H9 (cell line): ENCODE measurements around the gene ANKS1B. TPM values are rescaled to one million over a fixed set of nuclear protein-coding genes. Genes with fewer than 3 reads are reported as not detected.

Experiments
- DNase-seq: peaks from one replicate; pipeline ENCODE4 v3.0.0-alpha.2; 2017
- H2AFZ ChIP-seq: one replicate; pipeline ENCODE4 v1.6.1; 2013; ENCODE audit warnings: mild to moderate bottlenecking, low read length, control low read depth, moderate library complexity
- H2AK5ac ChIP-seq: 2 replicates; pipeline ENCODE4 v1.6.1; 2013; ENCODE audit warnings: low read length, control low read depth, mixed read lengths; ENCODE audit not compliant: insufficient read length
- H2BK120ac ChIP-seq: one replicate; pipeline ENCODE4 v1.6.1; 2013; ENCODE audit warnings: low read depth, mild to moderate bottlenecking, low read length, control low read depth, inconsistent platforms; ENCODE audit not compliant: poor library complexity, severe bottlenecking
- H2BK12ac ChIP-seq: 2 replicates; pipeline ENCODE4 v1.6.1; 2013; ENCODE audit warnings: low read length, control low read depth, mixed read lengths, low read depth; ENCODE audit not compliant: insufficient read length
- H2BK15ac ChIP-seq: 2 replicates; pipeline ENCODE4 v1.6.1; 2013; ENCODE audit warnings: low read depth, low read length, control low read depth
- H2BK20ac ChIP-seq: one replicate; pipeline ENCODE4 v1.6.1; 2013; ENCODE audit warnings: low read depth, mild to moderate bottlenecking, low read length, control low read depth, inconsistent platforms; ENCODE audit not compliant: poor library complexity, severe bottlenecking
- H2BK5ac ChIP-seq: 2 replicates; pipeline ENCODE4 v1.6.1; 2013; ENCODE audit warnings: low read length, control low read depth, mixed read lengths; ENCODE audit not compliant: insufficient read length
- H3K14ac ChIP-seq: 2 replicates; pipeline ENCODE4 v1.6.1; 2013; ENCODE audit warnings: low read length, control low read depth; ENCODE audit not compliant: insufficient read depth
- H3K18ac ChIP-seq: 2 replicates; pipeline ENCODE4 v1.6.1; 2013; ENCODE audit warnings: low read depth, mild to moderate bottlenecking, mixed read lengths, low read length, control low read depth; ENCODE audit not compliant: insufficient read length
- H3K23ac ChIP-seq: 2 replicates; pipeline ENCODE4 v1.6.1; 2013; ENCODE audit warnings: low read length, control low read depth, mixed read lengths, low read depth; ENCODE audit not compliant: insufficient read length
- H3K23me2 ChIP-seq: 2 replicates; pipeline ENCODE4 v1.6.1; 2013; ENCODE audit warnings: low read depth, mild to moderate bottlenecking, mixed read lengths, low read length, control low read depth; ENCODE audit not compliant: insufficient read length, poor library complexity, severe bottlenecking
- H3K27ac ChIP-seq: 2 replicates; pipeline ENCODE4 v1.5.1; 2013; ENCODE audit warnings: low read length, control low read depth, mixed read lengths, low read depth; ENCODE audit not compliant: insufficient read length
- H3K27me3 ChIP-seq: 2 replicates; pipeline ENCODE4 v1.6.1; 2013; ENCODE audit warnings: low read length, control low read depth, inconsistent platforms; ENCODE audit not compliant: insufficient read depth
- H3K4ac ChIP-seq: 2 replicates; pipeline ENCODE4 v1.6.1; 2013; ENCODE audit warnings: low read depth, mild to moderate bottlenecking, control low read depth, inconsistent platforms, low read length, moderate library complexity
- H3K4me1 ChIP-seq: 2 replicates; pipeline ENCODE4 v1.6.1; 2013; ENCODE audit warnings: low read length, control low read depth, inconsistent platforms; ENCODE audit not compliant: insufficient read depth
- H3K4me2 ChIP-seq: 2 replicates; pipeline ENCODE4 v1.6.1; 2013; ENCODE audit warnings: low read length, control low read depth, mixed read lengths; ENCODE audit not compliant: insufficient read length, insufficient read depth
- H3K56ac ChIP-seq: 2 replicates; pipeline ENCODE4 v1.6.1; 2013; ENCODE audit warnings: low read depth, mild to moderate bottlenecking, mixed read lengths, low read length, control low read depth; ENCODE audit not compliant: insufficient read length
- H3K79me1 ChIP-seq: 2 replicates; pipeline ENCODE4 v1.6.1; 2013; ENCODE audit warnings: low read depth, mild to moderate bottlenecking, moderate library complexity, low read length, control low read depth, inconsistent platforms; ENCODE audit not compliant: insufficient read depth, poor library complexity, severe bottlenecking
- H3K79me2 ChIP-seq: 2 replicates; pipeline ENCODE4 v1.6.1; 2013; ENCODE audit warnings: low read length, control low read depth, inconsistent platforms; ENCODE audit not compliant: insufficient read depth
- H3K9ac ChIP-seq: 2 replicates; pipeline ENCODE4 v1.6.1; 2013; ENCODE audit warnings: low read length, control low read depth, mixed read lengths; ENCODE audit not compliant: insufficient read length; ENCODE audit errors: extremely low read depth
- H3K9me3 ChIP-seq: one replicate; pipeline ENCODE4 v1.6.1; 2013; ENCODE audit warnings: low read depth, low read length, inconsistent platforms; ENCODE audit not compliant: control insufficient read depth
- H3T11ph ChIP-seq: one replicate; pipeline ENCODE4 v1.6.1; 2013; ENCODE audit warnings: mild to moderate bottlenecking, low read length, control low read depth, inconsistent platforms
- H4K20me1 ChIP-seq: one replicate; pipeline ENCODE4 v1.6.1; 2013; ENCODE audit not compliant: control insufficient read depth, insufficient read length, insufficient read depth
- H4K5ac ChIP-seq: 2 replicates; pipeline ENCODE4 v1.6.1; 2013; ENCODE audit warnings: low read depth, mild to moderate bottlenecking, mixed read lengths, low read length, control low read depth; ENCODE audit not compliant: insufficient read length
- H4K8ac ChIP-seq: replicated peaks from 2 replicates; pipeline ENCODE4 v1.6.1; 2013; ENCODE audit warnings: low read length, control low read depth, mixed read lengths, low read depth; ENCODE audit not compliant: insufficient read length
- H4K91ac ChIP-seq: 2 replicates; pipeline ENCODE4 v1.6.1; 2013; ENCODE audit warnings: low read depth, mild to moderate bottlenecking, moderate library complexity, mixed read lengths, low read length, control low read depth; ENCODE audit not compliant: insufficient read length
- H3K27ac Mint-ChIP-seq, 3 experiments: 2 replicates in 2 of 3; 3 replicates in 1 of 3; pipeline ENCODE4 v1.8.0; 2020 to 2021; ENCODE audit warnings: mixed read lengths in 3 of 3, mild to moderate bottlenecking in 1 of 3, moderate library complexity in 1 of 3
- H3K27me3 Mint-ChIP-seq: 2 replicates; pipeline ENCODE4 v1.8.0; 2021; ENCODE audit warnings: low read depth, mild to moderate bottlenecking, moderate library complexity, mixed read lengths
- H3K36me3 Mint-ChIP-seq, 3 experiments: 2 replicates in 2 of 3; 3 replicates in 1 of 3; pipeline ENCODE4 v1.8.0; 2020 to 2021; ENCODE audit warnings: low read depth in 3 of 3, mixed read lengths in 3 of 3; ENCODE audit not compliant: insufficient read depth in 1 of 3
- H3K4me1 Mint-ChIP-seq, 2 experiments: 2 replicates each; pipeline ENCODE4 v1.8.0; 2020; ENCODE audit warnings: mixed read lengths in 2 of 2
- H3K4me3 Mint-ChIP-seq, 2 experiments: 2 replicates in 1 of 2; 3 replicates in 1 of 2; pipeline ENCODE4 v1.8.0; 2020 to 2021; ENCODE audit warnings: mild to moderate bottlenecking in 2 of 2, mixed read lengths in 2 of 2, moderate library complexity in 1 of 2
- H3K9me3 Mint-ChIP-seq, 2 experiments: 2 replicates in 1 of 2; 3 replicates in 1 of 2; pipeline ENCODE4 v1.8.0; 2020; ENCODE audit warnings: mild to moderate bottlenecking in 2 of 2, mixed read lengths in 2 of 2, moderate library complexity in 1 of 2
- WGBS: extraction: QIAGEN DNeasy Blood & Tissue Kit; methylation state at CpG from one replicate; pipeline ENCODE4 v1.1.7; 2013; ENCODE audit warnings: missing lambda C conversion rate, low lambda C conversion rate, mixed read lengths; ENCODE audit not compliant: insufficient read length; ENCODE audit errors: extremely low coverage; 5-methylcytosine and 5-hydroxymethylcytosine counted together
- total RNA-seq: library from RNA; stranded (reverse); gene quantifications from 2 replicates; pipeline ENCODE4 v1.2.1, GENCODE V29; 2021
- TF ChIP-seq, protein P1 (sequence below): fragments of 200-600 bp; sonication (generic); conservative IDR thresholded peaks from 3 replicates; pipeline ENCODE4 v1.8.0; 2021; ENCODE audit warnings: antibody characterized with exemption, mild to moderate bottlenecking

Gene ANKS1B
- total RNA-seq, 1 experiment from 2014 or later = 4.1 TPM

DNA sequence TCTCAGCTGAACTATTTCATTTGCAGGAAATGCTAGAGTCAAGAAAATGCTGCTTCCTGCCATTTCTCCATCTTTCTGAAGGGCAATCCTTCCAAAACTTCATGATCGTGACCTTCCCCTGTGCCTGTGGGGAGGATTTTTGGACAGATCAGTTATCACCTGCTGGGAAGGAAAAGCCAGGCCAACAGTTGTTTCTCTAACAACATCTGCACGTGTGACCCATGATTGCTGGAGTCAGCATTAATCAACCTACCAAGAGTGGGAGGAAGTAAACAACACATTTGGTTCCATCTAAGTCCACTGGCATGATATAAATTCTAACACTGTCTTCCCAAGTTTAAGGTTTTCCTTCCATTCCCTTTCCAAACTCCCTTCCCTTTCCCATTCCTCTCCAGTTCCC is 1167.0 kb downstream of the ANKS1B start:
- H3K79me2 ChIP-seq = no peaks in the 10 kb centered on the region
- no peak overlapping the region for H2BK5ac ChIP-seq
- H2BK15ac ChIP-seq = no peak overlapping the region
- no peak for DNase-seq
- H4K20me1 ChIP-seq = no peaks in the 10 kb centered on the region
- no peak overlapping the region for H3T11ph ChIP-seq
- H3K4ac ChIP-seq = no peak overlapping the region
- no peaks in the 10 kb centered on the region for H3K23me2 ChIP-seq
- no peak overlapping the region for H3K4me2 ChIP-seq
- no peak overlapping the region for H3K18ac ChIP-seq
- H2AK5ac ChIP-seq = no peak overlapping the region
- H4K5ac ChIP-seq = no peak overlapping the region
- no peak overlapping the region for H2BK20ac ChIP-seq
- TF ChIP-seq, protein P1, sequence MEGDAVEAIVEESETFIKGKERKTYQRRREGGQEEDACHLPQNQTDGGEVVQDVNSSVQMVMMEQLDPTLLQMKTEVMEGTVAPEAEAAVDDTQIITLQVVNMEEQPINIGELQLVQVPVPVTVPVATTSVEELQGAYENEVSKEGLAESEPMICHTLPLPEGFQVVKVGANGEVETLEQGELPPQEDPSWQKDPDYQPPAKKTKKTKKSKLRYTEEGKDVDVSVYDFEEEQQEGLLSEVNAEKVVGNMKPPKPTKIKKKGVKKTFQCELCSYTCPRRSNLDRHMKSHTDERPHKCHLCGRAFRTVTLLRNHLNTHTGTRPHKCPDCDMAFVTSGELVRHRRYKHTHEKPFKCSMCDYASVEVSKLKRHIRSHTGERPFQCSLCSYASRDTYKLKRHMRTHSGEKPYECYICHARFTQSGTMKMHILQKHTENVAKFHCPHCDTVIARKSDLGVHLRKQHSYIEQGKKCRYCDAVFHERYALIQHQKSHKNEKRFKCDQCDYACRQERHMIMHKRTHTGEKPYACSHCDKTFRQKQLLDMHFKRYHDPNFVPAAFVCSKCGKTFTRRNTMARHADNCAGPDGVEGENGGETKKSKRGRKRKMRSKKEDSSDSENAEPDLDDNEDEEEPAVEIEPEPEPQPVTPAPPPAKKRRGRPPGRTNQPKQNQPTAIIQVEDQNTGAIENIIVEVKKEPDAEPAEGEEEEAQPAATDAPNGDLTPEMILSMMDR = no peak
- no peak overlapping the region for H3K23ac ChIP-seq
- H3K9me3 Mint-ChIP-seq = no peaks in the 10 kb centered on the region; a peak in 1 of 5 replicates
- H3K27me3 Mint-ChIP-seq = no peaks in the 10 kb centered on the region
- no peak overlapping the region for H3K27ac ChIP-seq
- H2AFZ ChIP-seq = no peak overlapping the region
- H4K91ac ChIP-seq = no peak overlapping the region
- peaks cover 3% of the 10 kb centered on the region; the same call in 1 of the 2 replicates for H3K4me1 ChIP-seq
- H2BK120ac ChIP-seq = no peak overlapping the region
- H3K36me3 Mint-ChIP-seq = no peaks in the 10 kb centered on the region
- no CpG with 5 or more reads among the region's 2 CpGs for WGBS
- H3K27me3 ChIP-seq = no peaks in the 10 kb centered on the region
- H3K14ac ChIP-seq = no peak overlapping the region
- H3K9me3 ChIP-seq = no peaks in the 10 kb centered on the region
- H4K8ac ChIP-seq = no peak overlapping the region
- peaks cover 27 to 30% of the 10 kb centered on the region in 2 experiments for H3K4me1 Mint-ChIP-seq
- H2BK12ac ChIP-seq = no peak overlapping the region
- no peak overlapping the region for H3K9ac ChIP-seq
- H3K4me3 Mint-ChIP-seq = no peak overlapping the region
- no peak overlapping the region for H3K56ac ChIP-seq
- no peaks in the 10 kb centered on the region for H3K79me1 ChIP-seq
- peak overlapping the region in 2 of 3 experiments; percentile 15 to 24; a peak in 1 of 7 replicates for H3K27ac Mint-ChIP-seq
